HepG2 (cell line): Measurements from ENCODE around the gene KIF7. TPM values are rescaled to one million over a fixed set of nuclear protein-coding genes. Genes with fewer than 3 reads are reported as not detected.

ENCODE experiments used
- ARID2 ChIP-seq: sonication (generic); formaldehyde crosslinking; IDR thresholded peaks from 2 replicates; pipeline ENCODE4 v1.8.1; 2022; ENCODE audit warnings: mild to moderate bottlenecking, missing genetic modification reagents, borderline replicate concordance
- CEBPG ChIP-seq: IDR thresholded peaks from 2 replicates; pipeline ENCODE4 v1.6.1; 2016
- FOXA1 ChIP-seq, 2 experiments: fragments of 450-650 bp in 1 of 2; sonication (generic) in 1 of 2; formaldehyde crosslinking in 1 of 2; IDR thresholded peaks; 2 replicates each; pipeline versions ENCODE4 v1.4.0 to v1.6.1; 2016 to 2020; ENCODE audit warnings: missing genetic modification reagents in 1 of 2
- GATA4 ChIP-seq: sonication (generic); IDR thresholded peaks from 2 replicates; pipeline ENCODE4 v1.6.1; 2016; ENCODE audit warnings: antibody characterized with exemption, low read depth, borderline replicate concordance
- HDAC1 ChIP-seq: sonication (generic); formaldehyde crosslinking; IDR thresholded peaks from 2 replicates; pipeline ENCODE4 v1.5.1; 2020; ENCODE audit warnings: mild to moderate bottlenecking, missing genetic modification reagents
- HINFP ChIP-seq: sonication (generic); formaldehyde crosslinking; IDR thresholded peaks from 2 replicates; pipeline ENCODE4 v1.4.0; 2020; ENCODE audit warnings: low read depth, mild to moderate bottlenecking, missing genetic modification reagents
- KDM6A ChIP-seq: IDR thresholded peaks from 2 replicates; pipeline ENCODE4 v1.6.1; 2016; ENCODE audit warnings: low read depth
- MTERF4 ChIP-seq: sonication (generic); formaldehyde crosslinking; IDR thresholded peaks from 2 replicates; pipeline ENCODE4 v1.8.0; 2023; ENCODE audit warnings: mild to moderate bottlenecking, missing genetic modification reagents
- TBL1XR1 ChIP-seq: fragments of 150-350 bp; IDR thresholded peaks from 2 replicates; pipeline ENCODE4 v1.6.1; 2014; ENCODE audit warnings: borderline replicate concordance, low read length; ENCODE audit not compliant: partially characterized antibody
- TCF7 ChIP-seq: sonication (generic); IDR thresholded peaks from 2 replicates; pipeline ENCODE4 v1.6.1; 2016; ENCODE audit warnings: antibody characterized with exemption, low read depth
- U2AF2 ChIP-seq: fragments of 200-400 bp; formaldehyde crosslinking; IDR thresholded peaks from 2 replicates; pipeline ENCODE4 v1.6.1; 2017; ENCODE audit warnings: low read depth, mild to moderate bottlenecking, low read length
- ZBTB34 ChIP-seq: sonication (generic); formaldehyde crosslinking; IDR thresholded peaks from 2 replicates; pipeline ENCODE4 v1.8.0; 2022; ENCODE audit warnings: mild to moderate bottlenecking, missing genetic modification reagents
- ZFY ChIP-seq: sonication (generic); formaldehyde crosslinking; IDR thresholded peaks from 2 replicates; pipeline ENCODE4 v1.4.0; 2020; ENCODE audit warnings: missing genetic modification reagents
- ZNF407 ChIP-seq: sonication (generic); formaldehyde crosslinking; IDR thresholded peaks from one replicate; pipeline ENCODE4 v1.5.1; 2020; ENCODE audit warnings: mild to moderate bottlenecking, missing genetic modification reagents; ENCODE audit errors: not compliant biosample characterization
- ZNF563 ChIP-seq: sonication (generic); formaldehyde crosslinking; IDR thresholded peaks from 2 replicates; pipeline ENCODE4 v1.8.0; 2022; ENCODE audit warnings: mild to moderate bottlenecking, moderate library complexity, missing genetic modification reagents
- ZNF614 ChIP-seq: IDR thresholded peaks from 2 replicates; pipeline ENCODE4 v1.6.1; 2018; ENCODE audit warnings: missing biosample characterization, missing genetic modification reagents, inconsistent platforms, borderline replicate concordance
- ZNF660 ChIP-seq: sonication (generic); formaldehyde crosslinking; IDR thresholded peaks from 2 replicates; pipeline ENCODE4 v1.5.1; 2020; ENCODE audit warnings: mild to moderate bottlenecking, low read depth, missing genetic modification reagents, borderline replicate concordance
- ZSCAN25 ChIP-seq: sonication (generic); formaldehyde crosslinking; IDR thresholded peaks from 2 replicates; pipeline ENCODE4 v1.8.0; 2022; ENCODE audit warnings: mild to moderate bottlenecking, missing genetic modification reagents
- polyA plus RNA-seq, 8 experiments: library from polyadenylated mRNA; depleted of rRNA in 3 of 8; stranded (reverse) in 7 of 8; unstranded in 1 of 8; fragments of >200 nt; fragmentation: Illumina TruSeq in 4 of 8; extraction: Trizol in 4 of 8; gene quantifications; 2 replicates each; pipeline versions ENCODE4 v1.2.1 to v1.2.3, GENCODE V29; 2011 to 2016; ENCODE audit warnings: low read depth in 4 of 8, missing spikeins in 1 of 8, mixed read lengths in 1 of 8; ENCODE audit not compliant: insufficient read depth in 1 of 8
- total RNA-seq, 5 experiments: library from RNA; depleted of rRNA; stranded (reverse); fragments of >200 nt; fragmentation: Illumina TruSeq; extraction: Trizol; gene quantifications; 2 replicates each; pipeline ENCODE4 v1.2.3, GENCODE V29; 2016; ENCODE audit warnings: low read depth in 1 of 5

The KIF7 gene
- total and polyA plus RNA-seq, 2 of the 13 experiments (the other 11 are each of a cell fraction or from before 2014, with no cell fraction given): 1.5 to 6.2 TPM

GRCh38 chr15:89680282-89680873 is 25.1 kb upstream of the KIF7 start (continued):
- no peak for TF ChIP-seq ARID2 (CRISPR knock-in tag)
- no peak for TF ChIP-seq ZNF660 (CRISPR knock-in tag)
- peak; percentile 40; the same call in 1 of the 2 replicates for TF ChIP-seq KDM6A (CRISPR knock-in tag)
- no peak for TF ChIP-seq MTERF4 (CRISPR knock-in tag)
- no peak for TF ChIP-seq HDAC1 (CRISPR knock-in tag)
- TF ChIP-seq HINFP (CRISPR knock-in tag): no peak
- TF ChIP-seq ZNF614 (CRISPR knock-in tag): peak; percentile 38; the same call in 1 of the 2 replicates
- peak; percentile 69 for TF ChIP-seq TCF7
- TF ChIP-seq ZNF407 (CRISPR knock-in tag): no peak
- TF ChIP-seq ZNF563 (CRISPR knock-in tag): no peak
- no peak for TF ChIP-seq GATA4
- TF ChIP-seq U2AF2: no peak
- TF ChIP-seq FOXA1 (IDR thresholded peaks at IDR 0.05): no peak
- TF ChIP-seq FOXA1 (CRISPR knock-in tag; IDR thresholded peaks at IDR 0.05): peak; percentile 7; the same call in 1 of the 2 replicates
- TF ChIP-seq ZBTB34 (CRISPR knock-in tag): 0 out of 2 replicates have a peak, but pooled peaks have one; percentile 65
- TF ChIP-seq ZFY: peak; percentile 38; the same call in 1 of the 2 replicates
- no peak for TF ChIP-seq TBL1XR1
- no peak for TF ChIP-seq CEBPG (CRISPR knock-in tag)
- TF ChIP-seq ZSCAN25 (CRISPR knock-in tag): peak; percentile 59
